Mesenchymal stem cell (in vitro differentiated cells and primary cell): ENCODE measurements around the gene TRIM67.
A peak's percentile ranks its signal among the peaks of the same experiment; 100 is the strongest.

Experiments used
- DNase-seq: peaks from one replicate; pipeline ENCODE4 v3.0.0-alpha.2; 2013
- H2AFZ ChIP-seq: one replicate; pipeline ENCODE4 v1.6.1; 2013; ENCODE audit warnings: low read depth, mild to moderate bottlenecking, control low read depth, inconsistent platforms, low read length, moderate library complexity
- H2AK5ac ChIP-seq: 2 replicates; pipeline ENCODE4 v1.6.1; 2013; ENCODE audit warnings: low read length, moderate library complexity, mild to moderate bottlenecking, inconsistent platforms; ENCODE audit not compliant: severe bottlenecking
- H2BK120ac ChIP-seq: one replicate; pipeline ENCODE4 v1.6.1; 2013; ENCODE audit warnings: low read depth, mild to moderate bottlenecking, inconsistent platforms, low read length, moderate library complexity
- H2BK12ac ChIP-seq, 2 experiments: one replicate each; pipeline ENCODE4 v1.6.1; 2013; ENCODE audit warnings: inconsistent platforms in 2 of 2, low read length in 2 of 2, mild to moderate bottlenecking in 2 of 2, moderate library complexity in 2 of 2, control low read depth in 1 of 2
- H2BK15ac ChIP-seq: one replicate; pipeline ENCODE4 v1.6.1; 2013; ENCODE audit warnings: mild to moderate bottlenecking, low read depth, inconsistent platforms; ENCODE audit not compliant: poor library complexity, severe bottlenecking
- H2BK5ac ChIP-seq: 2 replicates; pipeline ENCODE4 v1.6.1; 2013; ENCODE audit warnings: low read depth, mild to moderate bottlenecking, low read length, control low read depth, inconsistent platforms; ENCODE audit not compliant: poor library complexity, severe bottlenecking
- H3K14ac ChIP-seq, 2 experiments: one replicate each; pipeline ENCODE4 v1.6.1; 2013; ENCODE audit warnings: inconsistent platforms in 2 of 2, low read length in 2 of 2, control low read depth in 1 of 2, mild to moderate bottlenecking in 1 of 2, moderate library complexity in 1 of 2
- H3K18ac ChIP-seq, 2 experiments: one replicate each; pipeline ENCODE4 v1.6.1; 2013; ENCODE audit warnings: inconsistent platforms in 2 of 2, low read length in 2 of 2, control low read depth in 1 of 2, low read depth in 1 of 2, mild to moderate bottlenecking in 1 of 2
- H3K23ac ChIP-seq, 2 experiments: one replicate each; pipeline ENCODE4 v1.6.1; 2013; ENCODE audit warnings: inconsistent platforms in 2 of 2, low read length in 2 of 2, mild to moderate bottlenecking in 2 of 2, moderate library complexity in 2 of 2, control low read depth in 1 of 2
- H3K27ac ChIP-seq: 2 replicates; pipeline ENCODE4 v1.5.1; 2013; ENCODE audit warnings: mild to moderate bottlenecking, moderate library complexity, low read length, control low read depth, inconsistent platforms; ENCODE audit not compliant: poor library complexity, severe bottlenecking
- H3K27me3 ChIP-seq, 2 experiments: 2 replicates each; pipeline versions ENCODE4 v1.6.1 to v1.7.0; 2013; ENCODE audit warnings: low read length in 2 of 2, mild to moderate bottlenecking in 2 of 2, moderate library complexity in 2 of 2, control low read depth in 1 of 2, inconsistent platforms in 1 of 2; ENCODE audit not compliant: control insufficient read depth in 1 of 2, insufficient read depth in 1 of 2
- H3K36me3 ChIP-seq, 2 experiments: 2 replicates each; pipeline versions ENCODE4 v1.6.1 to v1.7.0; 2013; ENCODE audit warnings: low read length in 2 of 2, control low read depth in 1 of 2, inconsistent platforms in 1 of 2, low read depth in 1 of 2, mild to moderate bottlenecking in 1 of 2; ENCODE audit not compliant: insufficient read depth in 2 of 2, control insufficient read depth in 1 of 2
- H3K4ac ChIP-seq, 2 experiments: one replicate each; pipeline ENCODE4 v1.6.1; 2013; ENCODE audit warnings: inconsistent platforms in 2 of 2, low read length in 2 of 2, mild to moderate bottlenecking in 2 of 2, moderate library complexity in 2 of 2, control low read depth in 1 of 2, low read depth in 1 of 2
- H3K4me1 ChIP-seq: 2 replicates; pipeline ENCODE4 v1.6.1; 2013; ENCODE audit warnings: low read depth, low read length, control low read depth; ENCODE audit not compliant: control insufficient read depth, insufficient read depth
- H3K4me2 ChIP-seq: 2 replicates; pipeline ENCODE4 v1.6.1; 2013; ENCODE audit warnings: low read length, mild to moderate bottlenecking, inconsistent platforms; ENCODE audit not compliant: poor library complexity, severe bottlenecking
- H3K4me3 ChIP-seq, 2 experiments: 2 replicates each; pipeline versions ENCODE4 v1.5.1 to v1.7.0; 2013; ENCODE audit warnings: low read length in 2 of 2, mild to moderate bottlenecking in 2 of 2, control low read depth in 1 of 2, low read depth in 1 of 2; ENCODE audit not compliant: insufficient read depth in 1 of 2
- H3K79me1 ChIP-seq: replicated peaks from 2 replicates; pipeline ENCODE4 v1.6.1; 2013; ENCODE audit warnings: mild to moderate bottlenecking, control low read depth, low read length, inconsistent platforms; ENCODE audit not compliant: poor library complexity, severe bottlenecking
- H3K9ac ChIP-seq: 2 replicates; pipeline ENCODE4 v1.7.0; 2013; ENCODE audit warnings: mild to moderate bottlenecking, low read length, moderate library complexity
- H3K9me3 ChIP-seq: 2 replicates; pipeline ENCODE4 v1.7.0; 2013; ENCODE audit warnings: mild to moderate bottlenecking, low read length; ENCODE audit not compliant: control insufficient read depth
- H4K8ac ChIP-seq: one replicate; pipeline ENCODE4 v1.6.1; 2013; ENCODE audit warnings: inconsistent platforms, mild to moderate bottlenecking, low read length, moderate library complexity
- H4K91ac ChIP-seq: one replicate; pipeline ENCODE4 v1.6.1; 2013; ENCODE audit warnings: mild to moderate bottlenecking, low read length, inconsistent platforms
- WGBS: methylation state at CpG from one replicate; pipeline ENCODE4 v1.1.7; 2013; ENCODE audit warnings: mixed read lengths; 5-methylcytosine and 5-hydroxymethylcytosine counted together

TRIM67 gene

GRCh38 chr1:231233735-231234417, 72.0 kb downstream of the TRIM67 start:
- no peak overlapping the region for H4K91ac ChIP-seq
- peaks cover 4% of the 10 kb centered on the region for H3K4me1 ChIP-seq
- peak overlapping the region; percentile 13 for H3K27ac ChIP-seq
- no peak overlapping the region for H2BK15ac ChIP-seq
- H3K79me1 ChIP-seq = peaks cover 42% of the 10 kb centered on the region
- H2AK5ac ChIP-seq = no peak overlapping the region
- H3K18ac ChIP-seq = no peak overlapping the region
- 87% methylated on average over 7 of the region's 8 CpGs for WGBS
- H3K4me2 ChIP-seq = no peak overlapping the region
- H2BK120ac ChIP-seq = no peak overlapping the region
- H4K8ac ChIP-seq = no peak overlapping the region
- peaks cover 16 to 67% of the 10 kb centered on the region in 2 experiments for H3K36me3 ChIP-seq
- no peak overlapping the region for H3K9ac ChIP-seq
- no peak for DNase-seq
- no peaks in the 10 kb centered on the region for H3K27me3 ChIP-seq
- H3K23ac ChIP-seq = no peak overlapping the region
- no peak overlapping the region for H2BK12ac ChIP-seq
- H3K4ac ChIP-seq = no peak overlapping the region
- H2AFZ ChIP-seq = no peak overlapping the region
- H3K9me3 ChIP-seq = no peaks in the 10 kb centered on the region
- H3K4me3 ChIP-seq = no peak overlapping the region
- H2BK5ac ChIP-seq = no peak overlapping the region
- H3K14ac ChIP-seq = no peak overlapping the region

- Histone ChIP-seq H3K14ac (no peak overlapping the region), H3K23ac (no peak overlapping the region), H3K27me3 (no peaks in the 10 kb centered on the region), H3K27ac (no peak overlapping the region), H2BK5ac (no peak overlapping the region), H3K4ac (no peak overlapping the region), H3K9ac (no peak overlapping the region), H3K18ac (no peak overlapping the region), H3K4me3 (no peak overlapping the region), H4K8ac (no peak overlapping the region), H2AK5ac (no peak overlapping the region), H2BK15ac (no peak overlapping the region), H2BK120ac (no peak overlapping the region), H3K4me2 (no peak overlapping the region), H4K91ac (no peak overlapping the region), H3K36me3 (peaks cover 16 to 65% of the 10 kb centered on the region in 2 experiments), H2BK12ac (no peak overlapping the region), H2AFZ (no peak overlapping the region), H3K79me1 (peaks cover 42% of the 10 kb centered on the region), H3K9me3 (no peaks in the 10 kb centered on the region), H3K4me1 (peaks cover 4% of the 10 kb centered on the region)
- 97% methylated on average over 3 of the region's 3 CpGs for WGBS
- DNase-seq = no peak
Measured at GRCh38 chr1:231234506-231234905, 72.6 kb downstream of the TRIM67 start.

GRCh38 chr1:231235526-231236207, 73.8 kb downstream of the TRIM67 start:
- Histone ChIP-seq H3K14ac (no peak overlapping the region), H2AFZ (no peak overlapping the region), H3K23ac (no peak overlapping the region), H3K9ac (no peak overlapping the region), H3K18ac (no peak overlapping the region), H3K4me3 (no peak overlapping the region), H3K9me3 (no peaks in the 10 kb centered on the region), H3K4me1 (peaks cover 4% of the 10 kb centered on the region), H2BK120ac (no peak overlapping the region), H2BK15ac (no peak overlapping the region), H3K27me3 (no peaks in the 10 kb centered on the region), H2BK12ac (no peak overlapping the region), H4K91ac (no peak overlapping the region), H3K4me2 (no peak overlapping the region), H3K27ac (no peak overlapping the region), H4K8ac (no peak overlapping the region), H3K36me3 (peaks cover 12 to 58% of the 10 kb centered on the region in 2 experiments), H3K4ac (no peak overlapping the region), H3K79me1 (peaks cover 40% of the 10 kb centered on the region), H2BK5ac (no peak overlapping the region), H2AK5ac (no peak overlapping the region)
- no peak for DNase-seq
- 100% methylated on average over 2 of the region's 3 CpGs for WGBS

- Histone ChIP-seq H3K9me3 (no peaks in the 10 kb centered on the region), H4K8ac (no peak overlapping the region), H3K23ac (no peak overlapping the region), H2BK120ac (no peak overlapping the region), H3K14ac (no peak overlapping the region), H3K27me3 (no peaks in the 10 kb centered on the region), H3K4me2 (no peak overlapping the region), H3K27ac (no peak overlapping the region), H3K79me1 (peaks cover 40% of the 10 kb centered on the region), H3K4me3 (no peak overlapping the region), H2AFZ (no peak overlapping the region), H2BK12ac (no peak overlapping the region), H3K36me3 (peaks cover 8 to 53% of the 10 kb centered on the region in 2 experiments), H3K4ac (no peak overlapping the region), H3K18ac (no peak overlapping the region), H3K9ac (no peak overlapping the region), H4K91ac (no peak overlapping the region), H2BK5ac (no peak overlapping the region), H3K4me1 (peaks cover 4% of the 10 kb centered on the region), H2BK15ac (no peak overlapping the region), H2AK5ac (no peak overlapping the region)
- 99% methylated on average over 4 of the region's 4 CpGs for WGBS
- DNase-seq = no peak
Measured at GRCh38 chr1:231236208-231236591, 74.3 kb downstream of the TRIM67 start.
